Stomach (tissue), 9 donors: Measurements from ENCODE around the gene NLGN1. TPM values are rescaled to one million over a fixed set of nuclear protein-coding genes. Genes with fewer than 3 reads are reported as not detected.

Experiments
- DNase-seq, 2 donors: peaks; one replicate each; pipeline versions ENCODE4 v3.0.0 to v3.0.0-alpha.2; 2013 to 2019
- H3K27ac ChIP-seq, 5 donors: fragments of 200-600 bp in 4 of 5; sonication (generic) in 4 of 5; one replicate each; pipeline ENCODE4 v1.5.1; 2013 to 2019; ENCODE audit warnings: mild to moderate bottlenecking in 1 of 5, moderate library complexity in 1 of 5
- H3K27me3 ChIP-seq, 3 donors: fragments of 200-600 bp; sonication (generic); one replicate each; pipeline ENCODE4 v1.5.1; 2017 to 2019; ENCODE audit warnings: mixed run types in 1 of 3
- H3K36me3 ChIP-seq, 4 donors: fragments of 200-600 bp; sonication (generic); 1 replicate in 3 of 4; 2 replicates in 1 of 4; pipeline ENCODE4 v1.5.1; 2016 to 2019
- H3K4me1 ChIP-seq, 4 donors: fragments of 200-600 bp; sonication (generic); one replicate each; pipeline ENCODE4 v1.5.1; 2016 to 2019
- H3K4me3 ChIP-seq, 4 donors: fragments of 200-600 bp; sonication (generic) in 3 of 4; one replicate each; pipeline ENCODE4 v1.5.1; 2016 to 2019; ENCODE audit warnings: mild to moderate bottlenecking in 1 of 4
- H3K9me3 ChIP-seq, 4 donors: fragments of 200-600 bp; sonication (generic); one replicate each; pipeline ENCODE4 v1.5.1; 2016 to 2019
- EP300 ChIP-seq: sonication (generic); formaldehyde crosslinking; IDR thresholded peaks from one replicate; pipeline ENCODE4 v1.6.1; 2017; ENCODE audit warnings: antibody characterized with exemption
- POLR2A ChIP-seq, 4 donors: fragments of 450-650 bp; IDR thresholded peaks; one replicate each; pipeline ENCODE4 v1.6.1; 2016; ENCODE audit warnings: antibody characterized with exemption in 4 of 4, control low read depth in 2 of 4, mild to moderate bottlenecking in 1 of 4, moderate library complexity in 1 of 4
- POLR2AphosphoS5 ChIP-seq, 3 donors: sonication (generic); formaldehyde crosslinking; IDR thresholded peaks; one replicate each; pipeline ENCODE4 v1.6.1; 2016; ENCODE audit warnings: antibody characterized with exemption in 3 of 3
- WGBS, 5 donors: extraction: QIAGEN DNeasy Blood & Tissue Kit in 3 of 5; methylation state at CpG; one replicate each; pipeline versions ENCODE4 v1.1.5 to v1.1.7; 2013 to 2018; 5-methylcytosine and 5-hydroxymethylcytosine counted together
- intact Hi-C: fragments of 100-400 bp; cut with DNase I; formaldehyde crosslinking; loops from one replicate; pipeline ENCODE4 v1.15.1; 2023; ENCODE audit warnings: low total_unique reads
- polyA plus RNA-seq, 3 donors: library from polyadenylated mRNA; stranded (reverse); fragments of 200-250 nt; gene quantifications; one replicate each; pipeline ENCODE4 v1.2.3, GENCODE V29; 2013
- total RNA-seq, 5 donors: library from RNA; depleted of rRNA; stranded (reverse); fragments of >200 nt; gene quantifications; one replicate each; pipeline versions ENCODE4 v1.1.0 to v1.2.3, GENCODE V29; 2014 to 2016
- TF ChIP-seq, protein P1 (sequence below), 7 experiments: fragments of 450-650 bp in 4 of 7; fragments of 200-600 bp in 3 of 7; sonication (generic) in 3 of 7; IDR thresholded peaks; one replicate each; pipeline ENCODE4 v1.5.1; 2016 to 2019; ENCODE audit warnings: antibody characterized with exemption in 7 of 7, control low read depth in 2 of 7, mild to moderate bottlenecking in 1 of 7
- donor health status: healthy with polysubstance abuse.
- donor health status: Bipolar disorder and iron deficiency.
- donor health status: healthy.

Gene NLGN1
- total and polyA plus RNA-seq, 8 donors: 0.15 to 45.2 (median 4.8) TPM; not detected in 1

DNA sequence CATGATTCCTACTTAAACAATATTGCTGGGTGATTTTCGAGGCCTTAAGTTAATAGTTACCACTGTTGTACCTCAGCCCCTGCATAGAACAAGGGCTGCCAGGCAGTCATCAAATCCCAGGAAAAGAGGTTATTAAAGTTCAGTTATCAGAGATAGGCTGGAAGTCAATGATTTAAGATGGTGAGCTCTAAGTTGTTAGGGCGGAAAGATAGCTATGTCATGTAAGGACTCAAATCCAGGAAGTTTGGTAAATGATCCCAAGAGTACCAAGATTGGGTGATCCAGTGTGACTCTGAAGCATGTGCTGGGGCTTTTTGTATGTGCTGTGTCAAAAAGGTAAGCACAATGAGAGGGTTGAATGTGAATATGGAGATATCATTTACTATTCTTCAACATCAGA lies 287.9 kb downstream of the NLGN1 start:
- Histone ChIP-seq H3K27me3 (no peaks in the 10 kb centered on the region), H3K36me3 (no peaks in the 10 kb centered on the region), H3K4me1 (peaks cover 0 to under 1% (median 0%) of the 10 kb centered on the region in 4 donors), H3K27ac (no peak overlapping the region), H3K4me3 (no peak overlapping the region), H3K9me3 (no peaks in the 10 kb centered on the region)
- DNase-seq: no peak
- WGBS, 5 donors: 74 to 85% (median 80%) methylated on average over 2 of the region's 2 CpGs
- TF ChIP-seq POLR2A (IDR thresholded peaks at IDR 0.05): no peak
- no peak for TF ChIP-seq POLR2AphosphoS5 (IDR thresholded peaks at IDR 0.05)
- TF ChIP-seq, protein P1, sequence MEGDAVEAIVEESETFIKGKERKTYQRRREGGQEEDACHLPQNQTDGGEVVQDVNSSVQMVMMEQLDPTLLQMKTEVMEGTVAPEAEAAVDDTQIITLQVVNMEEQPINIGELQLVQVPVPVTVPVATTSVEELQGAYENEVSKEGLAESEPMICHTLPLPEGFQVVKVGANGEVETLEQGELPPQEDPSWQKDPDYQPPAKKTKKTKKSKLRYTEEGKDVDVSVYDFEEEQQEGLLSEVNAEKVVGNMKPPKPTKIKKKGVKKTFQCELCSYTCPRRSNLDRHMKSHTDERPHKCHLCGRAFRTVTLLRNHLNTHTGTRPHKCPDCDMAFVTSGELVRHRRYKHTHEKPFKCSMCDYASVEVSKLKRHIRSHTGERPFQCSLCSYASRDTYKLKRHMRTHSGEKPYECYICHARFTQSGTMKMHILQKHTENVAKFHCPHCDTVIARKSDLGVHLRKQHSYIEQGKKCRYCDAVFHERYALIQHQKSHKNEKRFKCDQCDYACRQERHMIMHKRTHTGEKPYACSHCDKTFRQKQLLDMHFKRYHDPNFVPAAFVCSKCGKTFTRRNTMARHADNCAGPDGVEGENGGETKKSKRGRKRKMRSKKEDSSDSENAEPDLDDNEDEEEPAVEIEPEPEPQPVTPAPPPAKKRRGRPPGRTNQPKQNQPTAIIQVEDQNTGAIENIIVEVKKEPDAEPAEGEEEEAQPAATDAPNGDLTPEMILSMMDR (IDR thresholded peaks at IDR 0.05): no peak
- no peak for TF ChIP-seq EP300
- intact Hi-C loops: no loop called here

DNA sequence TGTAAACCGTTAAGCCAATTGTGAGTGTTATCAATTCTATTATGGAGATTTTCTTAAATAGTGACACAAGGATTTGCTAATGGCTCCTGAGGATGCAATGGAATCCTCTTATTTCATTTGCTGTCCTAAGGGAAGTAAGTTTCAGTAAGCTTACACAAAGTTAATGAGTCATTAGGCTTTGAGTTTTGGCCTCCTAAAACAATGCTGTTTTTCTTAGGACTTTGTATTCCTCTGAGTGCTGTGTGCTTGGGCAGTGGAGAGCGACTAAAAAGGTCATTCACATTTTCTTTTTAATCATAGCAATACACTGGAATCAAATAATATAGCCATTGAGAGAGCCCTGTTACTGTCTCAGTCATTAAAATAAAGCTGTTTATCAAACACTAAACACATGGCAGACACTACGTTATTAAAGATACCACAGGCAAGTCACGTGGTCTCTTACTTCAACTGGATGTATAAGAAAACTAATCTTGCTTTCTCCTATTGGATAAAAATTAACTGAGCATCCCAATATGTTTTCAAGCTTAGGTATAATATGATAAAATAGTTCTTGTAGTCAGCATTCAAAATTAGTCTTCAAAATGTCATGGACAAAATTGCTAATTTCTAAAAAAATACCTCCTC lies 290.8 kb downstream of the NLGN1 start:
- Histone ChIP-seq H3K9me3 (no peaks in the 10 kb centered on the region), H3K4me3 (no peak overlapping the region), H3K27me3 (no peaks in the 10 kb centered on the region), H3K27ac (no peak overlapping the region), H3K36me3 (no peaks in the 10 kb centered on the region), H3K4me1 (peaks cover 0 to 5% (median 2%) of the 10 kb centered on the region in 4 donors)
- intact Hi-C loops: no loop called here
- 80 to 88% (median 86%) methylated on average over 4 of the region's 4 CpGs for WGBS, 5 donors
- DNase-seq: no peak
- no peak for TF ChIP-seq POLR2AphosphoS5 (IDR thresholded peaks at IDR 0.05)
- TF ChIP-seq, protein P1 (IDR thresholded peaks at IDR 0.05): no peak
- TF ChIP-seq EP300: no peak
- no peak for TF ChIP-seq POLR2A (IDR thresholded peaks at IDR 0.05)

DNA sequence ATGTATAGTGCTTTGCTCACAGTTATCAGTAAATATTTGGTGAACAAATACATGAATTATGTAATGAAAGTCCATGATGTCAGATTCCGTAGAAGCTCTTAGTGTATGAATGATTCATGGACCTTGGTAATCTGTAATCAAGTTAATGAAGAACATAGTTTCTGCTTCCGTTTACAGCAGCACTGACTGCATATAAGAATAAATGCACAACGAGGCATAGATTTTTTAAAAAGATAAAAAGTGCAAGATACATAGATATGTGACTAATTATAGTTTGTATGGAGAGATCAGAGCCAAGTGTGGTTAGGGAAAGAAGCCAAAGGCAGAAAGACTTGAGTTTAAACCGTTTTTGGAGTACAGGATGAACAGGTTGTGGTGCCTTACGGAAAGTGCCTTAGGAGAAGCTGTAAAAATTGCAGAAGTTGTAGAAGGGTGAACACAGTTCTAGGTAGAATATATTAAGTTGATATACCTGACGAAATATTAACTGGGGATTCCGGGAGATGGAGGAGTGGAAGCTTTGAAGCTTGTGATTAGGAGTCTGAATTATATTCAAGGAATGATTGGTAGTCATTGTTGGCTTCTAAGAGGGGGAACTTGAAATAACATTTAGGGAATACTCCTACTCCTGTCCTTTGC lies 293.1 kb downstream of the NLGN1 start:
- intact Hi-C loops: no loop called here
- no peaks in the 10 kb centered on the region for H3K9me3 ChIP-seq
- peak in 1 of 2 donors; percentile 29 for DNase-seq
- peaks cover 0 to 5% (median 2%) of the 10 kb centered on the region in 4 donors for H3K4me1 ChIP-seq
- H3K4me3 ChIP-seq: no peak overlapping the region
- no peak overlapping the region for H3K27ac ChIP-seq
- no peaks in the 10 kb centered on the region for H3K27me3 ChIP-seq
- no peaks in the 10 kb centered on the region for H3K36me3 ChIP-seq
- TF ChIP-seq POLR2AphosphoS5 (IDR thresholded peaks at IDR 0.05): no peak
- TF ChIP-seq EP300: no peak
- TF ChIP-seq, protein P1 (IDR thresholded peaks at IDR 0.05): no peak
- no peak for TF ChIP-seq POLR2A (IDR thresholded peaks at IDR 0.05)
- WGBS, 5 donors: 34 to 57% (median 43%) methylated on average over 7 of the region's 7 CpGs

DNA sequence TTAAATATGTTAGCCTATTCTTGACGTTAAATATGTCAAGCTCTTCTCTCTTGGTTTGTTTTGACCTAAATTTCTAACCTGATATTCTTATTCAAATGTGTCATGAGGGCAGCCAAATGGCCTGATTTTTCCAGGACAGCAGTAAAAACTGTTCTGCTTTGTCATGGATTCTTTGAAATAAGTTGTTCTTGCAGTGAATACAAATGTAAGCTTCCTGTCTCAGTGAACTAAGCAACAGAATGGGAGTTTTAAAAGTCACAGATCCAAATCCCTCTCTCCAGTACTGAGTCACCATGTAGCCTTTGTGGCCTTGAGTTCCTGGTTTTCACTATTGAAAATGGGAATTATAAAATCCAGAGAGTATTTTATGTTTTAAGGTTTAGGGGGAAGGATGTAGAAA lies 301.8 kb downstream of the NLGN1 start:
- intact Hi-C loops: no loop called here
- H3K36me3 ChIP-seq: no peaks in the 10 kb centered on the region
- TF ChIP-seq EP300 (no peak), POLR2A (IDR thresholded peaks at IDR 0.05) (no peak), POLR2AphosphoS5 (IDR thresholded peaks at IDR 0.05) (no peak)
- TF ChIP-seq, protein P1 (IDR thresholded peaks at IDR 0.05): no peak
- H3K9me3 ChIP-seq: peaks cover 0 to 7% (median 3%) of the 10 kb centered on the region in 4 donors
- 84 to 95% (median 87%) methylated on average over 1 of the region's 1 CpG for WGBS, 5 donors
- no peaks in the 10 kb centered on the region for H3K4me1 ChIP-seq
- no peak for DNase-seq
- H3K27ac ChIP-seq: no peak overlapping the region
- H3K27me3 ChIP-seq: no peaks in the 10 kb centered on the region
- no peak overlapping the region for H3K4me3 ChIP-seq
